HTR-8/SVneo (cell line): Measurements from ENCODE around the gene HID1.
"Not testable (repeated sequence)": the region's sequence is repeated elsewhere in the genome, so short reads cannot be mapped to it uniquely, and the experiment has no call there.

Experiments
- DNase-seq: peaks from one replicate; pipeline ENCODE4 v3.0.0; 2011; ENCODE audit warnings: low spot score, mixed read lengths; ENCODE audit not compliant: insufficient read length
- FAIRE-seq: peaks from 2 replicates; lab custom pipeline; 2011; peaks lifted over from hg19 to GRCh38; lab: Jason Lieb, UNC

The HID1 gene

DNA sequence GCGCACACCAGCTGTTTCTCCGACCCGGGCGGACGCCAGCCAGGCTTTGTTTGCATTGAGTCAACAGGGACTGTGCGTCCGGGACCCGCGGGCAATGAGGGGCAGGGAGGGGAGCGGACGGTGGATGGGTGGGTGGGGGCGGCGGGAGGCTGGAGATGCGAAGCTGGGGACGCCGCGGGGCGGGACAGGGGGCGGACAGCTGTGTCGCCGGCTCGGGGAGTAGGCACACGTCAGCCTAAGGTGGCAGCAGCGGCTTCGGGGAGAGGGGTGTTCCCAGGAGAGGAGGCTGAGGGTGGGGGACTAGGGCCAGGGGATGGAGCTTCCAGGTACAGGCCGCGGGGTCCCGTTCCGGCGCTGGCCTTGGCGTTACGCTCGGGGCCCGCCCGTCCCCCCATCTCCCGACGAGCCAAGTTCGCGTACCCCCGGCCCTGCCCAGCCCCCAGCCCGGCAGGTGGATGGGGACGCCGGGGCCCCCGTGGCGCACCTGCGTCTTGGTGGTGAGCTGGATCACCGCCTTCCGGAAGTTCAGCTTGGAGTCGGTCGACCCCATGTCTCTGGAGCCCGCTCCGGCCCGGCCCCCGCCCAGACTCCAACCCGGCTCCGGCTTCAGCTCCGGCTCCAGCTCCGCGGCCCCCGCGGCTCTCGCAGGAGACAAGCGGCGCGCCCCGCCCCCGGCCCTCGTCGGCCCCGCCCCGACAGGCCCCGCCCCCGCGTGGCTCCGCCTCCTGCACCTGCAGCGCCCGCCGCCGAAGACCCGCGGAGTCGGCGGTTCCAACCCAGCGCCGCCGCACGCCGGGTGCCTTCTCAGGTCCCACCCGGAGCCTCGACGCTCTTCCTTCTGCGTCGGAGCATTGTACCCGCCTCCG, at the start of gene HID1:
Gene HID1, minus strand, starts transcription at position 653 of the 866 bp plus-strand sequence. Its CDS starts 103 bp downstream, at position 550.
- FAIRE-seq (peak; percentile 87), DNase-seq (peak; percentile 73)

GRCh38 chr17:75020331-75021110, 48.0 kb upstream of the HID1 start:
- DNase-seq, result no peak
- FAIRE-seq, result no peak

DNA sequence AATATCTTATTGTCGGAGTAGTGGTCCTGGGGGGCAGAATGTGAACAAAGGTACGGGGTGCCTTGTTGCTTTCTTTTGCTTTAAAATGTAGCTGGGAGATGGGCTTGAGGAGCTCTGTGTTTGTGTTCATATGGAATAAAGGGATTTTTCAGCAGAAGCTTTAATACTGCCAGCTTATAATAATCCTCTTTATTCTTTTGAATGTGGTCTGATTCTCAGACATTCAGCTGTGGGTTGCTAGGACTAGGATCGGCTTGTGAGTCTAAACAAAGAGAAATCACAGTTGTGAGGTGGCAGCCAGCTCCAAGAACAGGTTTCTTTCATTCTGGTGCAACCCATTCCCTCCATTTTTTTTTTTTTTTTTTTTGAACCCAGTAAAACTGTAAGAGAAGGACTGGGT, 47.2 kb upstream of the HID1 start:
- no peak for FAIRE-seq

GRCh38 chr17:75019146-75019545, 46.6 kb upstream of the HID1 start:
- DNase-seq, result no peak
- FAIRE-seq, result no peak

More for the DNA sequence above, 47.2 kb upstream of the HID1 start:
- no peak for DNase-seq

DNA sequence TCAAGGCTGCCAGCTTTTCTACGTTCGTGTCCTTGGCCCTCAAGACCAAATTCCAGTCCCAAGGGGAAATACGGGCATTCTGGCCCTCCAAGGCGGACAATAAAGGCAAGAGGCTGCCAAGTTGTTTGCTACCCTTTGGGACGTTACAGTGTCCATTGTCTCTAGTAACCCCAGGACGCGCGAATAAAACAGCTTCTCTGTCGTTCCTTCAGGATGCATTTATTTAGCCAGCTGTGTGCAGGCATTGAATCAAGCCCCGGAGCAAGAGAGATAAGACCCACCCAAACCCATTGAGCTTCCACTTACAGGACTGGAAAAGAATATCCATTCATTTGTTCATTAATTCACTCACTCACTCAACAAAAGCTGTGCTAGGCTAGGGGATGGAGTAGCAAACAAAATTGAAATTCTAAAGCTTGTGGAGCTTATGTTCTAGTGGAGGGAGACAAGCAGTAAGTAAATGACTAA, 40.6 kb upstream of the HID1 start:
- DNase-seq, result no peak
- no peak for FAIRE-seq

GRCh38 chr17:75012346-75013091, 40.0 kb upstream of the HID1 start, which contains the start of gene MRPL58:
TSS of gene MRPL58 (plus strand) at chr17:75012670. CDS start at chr17:75012687, 17 bp downstream.
- peak; percentile 95 for DNase-seq
- FAIRE-seq, result peak; percentile 80

- FAIRE-seq (no peak), DNase-seq (no peak)
Observed at GRCh38 chr17:75012096-75012345, 39.5 kb upstream of the HID1 start.

DNA sequence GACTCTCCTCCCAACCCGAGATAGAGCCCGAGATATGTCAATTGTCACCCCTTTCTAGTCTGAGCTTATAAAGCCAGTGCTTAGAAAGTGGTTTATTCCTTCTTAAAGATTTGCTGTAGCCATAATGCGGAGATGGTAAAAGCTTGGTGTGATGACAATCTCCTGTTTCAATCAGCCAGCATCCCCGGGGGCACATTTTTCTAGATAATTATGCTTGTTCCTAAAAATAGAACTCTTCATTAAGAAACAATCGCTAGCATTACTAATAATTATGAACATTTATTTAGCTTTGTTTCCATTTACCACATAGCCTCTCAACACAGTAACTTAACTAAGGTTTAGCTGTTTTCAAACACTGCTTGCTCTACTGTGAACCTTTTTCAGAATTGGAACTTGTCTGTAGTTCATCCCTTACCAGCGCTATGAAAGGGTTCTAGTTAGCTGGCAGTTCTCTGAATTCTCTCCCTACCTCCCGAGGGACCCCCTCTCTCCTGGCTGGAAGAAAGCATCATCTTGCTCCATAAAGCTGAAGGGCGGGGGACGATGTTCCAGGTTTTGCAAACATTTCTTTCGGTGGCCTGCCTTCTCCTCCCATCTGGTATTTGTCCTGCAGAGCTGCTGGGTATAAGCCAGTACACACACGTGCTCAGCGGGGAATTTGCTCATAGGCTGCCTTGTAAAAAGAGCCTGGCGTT, 39.0 kb upstream of the HID1 start:
- no peak for DNase-seq
- FAIRE-seq, result no peak

DNA sequence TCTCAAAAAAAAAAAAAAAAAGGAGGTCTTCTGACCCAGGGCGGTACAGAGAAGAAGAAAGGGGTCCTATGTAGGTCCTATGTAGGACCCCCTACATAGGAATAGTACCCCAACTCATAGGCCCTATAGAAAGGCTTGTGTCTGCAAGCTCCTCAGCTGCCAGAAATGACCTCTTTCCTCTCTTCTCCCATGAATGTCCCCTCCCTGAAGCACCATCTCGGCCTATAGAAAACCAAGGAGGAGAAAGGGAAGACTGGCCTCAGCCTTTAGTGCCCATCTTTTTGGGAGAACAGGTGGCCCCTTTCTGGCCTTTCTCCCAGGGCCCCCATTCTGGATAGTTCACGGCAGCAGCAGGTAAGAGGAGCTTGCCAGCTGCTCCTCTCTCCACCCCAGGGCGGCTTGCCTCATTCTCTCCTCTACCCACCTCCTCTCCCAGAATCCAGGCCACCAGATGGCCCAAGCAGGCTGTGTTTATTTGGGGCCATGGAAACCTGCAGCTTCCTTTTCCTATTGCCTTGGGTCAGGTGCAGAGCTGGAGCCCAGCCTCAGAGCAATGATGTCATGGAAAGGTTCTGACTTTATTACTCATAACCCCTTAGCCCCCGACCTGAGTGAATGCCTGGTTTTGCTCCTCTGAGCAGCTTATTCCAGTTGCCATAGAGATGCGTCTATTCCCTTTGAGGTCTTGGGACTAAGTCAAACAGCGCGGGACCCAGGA, 38.3 kb upstream of the HID1 start:
- FAIRE-seq, result no peak

DNA sequence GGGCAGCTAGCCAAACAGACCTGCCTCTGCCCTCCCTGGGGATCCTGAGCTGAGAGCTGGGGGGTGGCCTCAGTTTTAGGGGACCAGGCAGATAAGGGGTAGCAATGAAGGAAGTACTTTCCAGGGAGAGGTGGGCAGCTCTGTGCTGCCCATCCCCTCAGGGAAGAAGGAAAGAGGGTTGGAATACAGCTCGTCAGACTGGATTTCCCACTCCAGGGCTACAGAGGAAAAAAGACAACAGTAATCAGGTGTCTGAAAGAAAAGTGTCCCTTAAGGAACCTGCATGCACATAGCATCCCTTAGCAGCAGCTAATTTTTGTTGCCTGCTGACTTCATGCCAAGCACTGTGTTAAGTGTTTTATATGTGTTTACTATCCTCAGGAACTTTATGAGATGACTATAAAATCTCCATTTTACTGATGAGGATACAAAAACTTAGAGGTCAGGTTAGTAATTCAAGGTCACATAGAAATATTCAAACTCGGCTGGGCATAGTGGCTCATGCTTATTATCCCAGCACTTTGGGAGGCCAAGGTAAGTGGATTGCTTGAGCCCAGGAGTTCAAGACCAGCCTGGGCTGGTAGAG, 36.7 kb upstream of the HID1 start:
- no peak for FAIRE-seq
- no peak for DNase-seq

More for the DNA sequence above, 38.3 kb upstream of the HID1 start:
- DNase-seq, result no peak

DNA sequence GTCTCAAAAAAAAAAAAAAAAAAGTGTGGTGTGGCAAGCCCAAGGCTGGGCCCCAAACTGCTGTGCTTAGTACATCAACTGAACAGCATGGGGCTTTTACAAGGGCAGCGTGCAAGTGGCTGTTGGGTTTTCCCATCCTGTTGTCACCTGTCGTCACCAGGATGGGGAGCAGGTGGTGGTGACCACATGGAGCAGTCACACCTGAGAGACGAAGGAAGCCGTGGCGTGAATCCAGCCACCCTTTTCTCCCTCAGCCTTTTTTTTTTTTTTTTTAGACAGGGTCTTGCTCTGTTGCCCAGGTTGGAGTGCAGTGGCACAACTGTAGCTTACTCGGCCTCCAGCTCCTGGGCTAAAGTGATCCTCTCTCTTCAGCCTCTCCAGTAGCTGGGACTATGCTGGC, 35.8 kb upstream of the HID1 start:
- no peak for FAIRE-seq

GRCh38 chr17:75006653-75007052, 34.1 kb upstream of the HID1 start:
- FAIRE-seq (no peak), DNase-seq (no peak)

More for the DNA sequence above, 35.8 kb upstream of the HID1 start:
- no peak for DNase-seq

GRCh38 chr17:75006084-75006483, 33.5 kb upstream of the HID1 start:
- FAIRE-seq, DNase-seq: not testable (repeated sequence)

DNA sequence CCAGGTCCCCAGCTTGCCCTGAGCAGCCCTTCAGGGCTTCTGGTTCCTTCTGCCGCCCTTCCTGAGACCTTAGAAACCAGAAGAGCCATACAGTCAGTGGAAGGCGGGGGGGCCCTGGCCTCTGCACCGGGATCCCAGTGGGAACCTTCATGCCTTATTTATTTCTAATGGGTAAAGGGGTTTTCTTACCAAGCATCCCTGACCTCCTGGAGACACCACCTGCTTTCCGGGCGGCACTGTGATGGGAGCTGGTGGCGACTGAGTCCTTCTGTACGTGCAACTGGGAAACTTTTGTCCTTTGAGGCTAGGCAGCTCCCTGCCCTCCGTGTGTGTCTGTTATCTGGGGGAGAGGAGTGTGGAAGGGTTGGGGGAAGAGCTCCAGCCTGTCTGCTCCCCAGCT, 32.7 kb upstream of the HID1 start:
- FAIRE-seq, result no peak
- no peak for DNase-seq

GRCh38 chr17:75004371-75004770, 31.8 kb upstream of the HID1 start:
- DNase-seq (no peak), FAIRE-seq (no peak)

DNA sequence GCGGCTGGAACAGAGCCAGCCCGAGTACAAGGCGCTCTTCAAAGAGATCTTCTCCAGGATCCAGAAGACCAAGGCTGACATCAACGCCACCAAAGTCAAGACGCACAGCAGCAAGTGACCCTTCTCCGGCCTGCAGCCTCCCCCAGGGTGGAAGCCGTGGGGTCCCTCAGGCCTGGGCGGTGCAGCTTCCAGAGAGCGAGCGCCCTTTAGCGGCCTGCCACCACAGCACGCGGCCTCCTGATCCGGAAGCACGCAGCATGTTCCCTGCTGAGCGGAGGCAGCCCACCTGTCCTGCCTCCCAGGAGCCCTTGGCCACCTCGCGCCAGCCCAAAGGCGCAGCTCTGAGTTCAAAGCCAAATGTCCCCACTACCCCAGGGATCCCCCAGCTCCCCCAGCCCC, 31.4 kb upstream of the HID1 start:
- FAIRE-seq (no peak), DNase-seq (no peak)

- FAIRE-seq, result no peak
Observed at GRCh38 chr17:75003070-75003956, 30.8 kb upstream of the HID1 start.

More at GRCh38 chr17:75003070-75003956, 30.8 kb upstream of the HID1 start:
- DNase-seq, result no peak
